Activated CD4-positive, alpha-beta T cell treated with anti-CD3 and anti-CD28 coated beads, Interleukin-2, amount 50 U/mL, for 48 hours (primary cell): ENCODE results near the gene EML1.

ENCODE experiments used
- DNase-seq, 2 experiments: peaks; one replicate each; pipeline ENCODE4 v3.0.0-alpha.2; 2020

EML1 gene

GRCh38 chr14:99874306-99874705 lies 81.1 kb downstream of the EML1 start:
- DNase-seq = no peak

DNA sequence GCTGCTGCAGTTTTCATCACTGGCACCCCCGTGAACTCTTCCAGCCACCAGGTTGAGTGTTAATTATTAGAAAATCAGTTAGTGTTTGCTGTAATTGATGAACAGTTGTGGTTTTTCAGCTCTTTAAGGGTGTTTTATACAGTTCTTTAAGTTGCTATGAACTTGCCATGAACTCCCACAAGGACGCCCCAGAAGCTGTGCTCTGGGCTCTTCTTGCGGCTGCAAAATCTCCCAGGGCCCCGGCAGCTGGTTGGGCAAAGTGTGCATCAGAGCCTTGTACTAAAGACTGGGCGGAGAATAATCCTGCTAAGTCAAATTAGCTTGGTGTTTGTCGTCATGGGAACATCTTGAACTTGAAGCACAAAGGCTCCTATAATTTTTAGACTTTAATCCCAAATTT lies 82.2 kb downstream of the EML1 start:
- no peak for DNase-seq

- no peak for DNase-seq
Measured at GRCh38 chr14:99875836-99876235, 82.6 kb downstream of the EML1 start.

DNA sequence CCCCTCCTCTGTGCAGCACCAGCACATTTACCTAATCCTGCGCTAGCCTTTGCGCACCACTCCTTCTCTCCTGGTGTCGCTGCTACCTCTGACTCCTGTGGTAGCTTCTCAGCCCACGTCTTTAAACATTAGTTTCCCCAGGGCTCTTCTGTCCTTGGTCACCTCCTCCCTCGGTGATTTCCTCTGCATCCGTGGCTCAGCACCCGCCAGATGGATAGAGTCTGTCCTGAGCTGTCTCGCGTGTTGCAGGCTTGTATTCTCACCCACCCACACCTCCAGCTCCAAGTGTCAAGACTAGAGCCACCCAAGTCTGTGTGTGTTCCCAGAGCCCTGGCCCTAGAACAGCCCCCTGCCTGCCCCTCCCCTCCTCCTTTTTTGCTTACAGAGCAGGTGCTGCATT lies 83.2 kb downstream of the EML1 start:
- DNase-seq = no peak

DNA sequence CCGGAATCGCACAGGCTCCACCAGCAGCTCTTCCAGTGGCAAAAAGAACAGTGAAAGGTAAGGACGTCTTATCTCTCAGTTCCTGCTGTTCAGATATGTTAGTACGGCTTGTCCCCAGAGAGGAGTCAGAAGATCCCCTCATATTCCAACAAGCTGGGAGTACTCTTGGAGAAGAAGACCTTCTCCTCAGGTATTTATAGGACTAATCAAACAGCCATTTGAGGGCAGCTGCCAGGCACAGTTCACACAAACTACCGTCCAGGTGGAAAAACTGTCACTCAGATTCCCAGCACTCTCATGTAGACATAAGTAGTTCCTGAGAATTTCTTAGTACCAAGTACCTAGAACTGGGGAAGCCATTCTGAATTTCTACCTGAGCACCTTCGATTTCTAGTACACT lies 85.3 kb downstream of the EML1 start:
- no peak for DNase-seq

DNA sequence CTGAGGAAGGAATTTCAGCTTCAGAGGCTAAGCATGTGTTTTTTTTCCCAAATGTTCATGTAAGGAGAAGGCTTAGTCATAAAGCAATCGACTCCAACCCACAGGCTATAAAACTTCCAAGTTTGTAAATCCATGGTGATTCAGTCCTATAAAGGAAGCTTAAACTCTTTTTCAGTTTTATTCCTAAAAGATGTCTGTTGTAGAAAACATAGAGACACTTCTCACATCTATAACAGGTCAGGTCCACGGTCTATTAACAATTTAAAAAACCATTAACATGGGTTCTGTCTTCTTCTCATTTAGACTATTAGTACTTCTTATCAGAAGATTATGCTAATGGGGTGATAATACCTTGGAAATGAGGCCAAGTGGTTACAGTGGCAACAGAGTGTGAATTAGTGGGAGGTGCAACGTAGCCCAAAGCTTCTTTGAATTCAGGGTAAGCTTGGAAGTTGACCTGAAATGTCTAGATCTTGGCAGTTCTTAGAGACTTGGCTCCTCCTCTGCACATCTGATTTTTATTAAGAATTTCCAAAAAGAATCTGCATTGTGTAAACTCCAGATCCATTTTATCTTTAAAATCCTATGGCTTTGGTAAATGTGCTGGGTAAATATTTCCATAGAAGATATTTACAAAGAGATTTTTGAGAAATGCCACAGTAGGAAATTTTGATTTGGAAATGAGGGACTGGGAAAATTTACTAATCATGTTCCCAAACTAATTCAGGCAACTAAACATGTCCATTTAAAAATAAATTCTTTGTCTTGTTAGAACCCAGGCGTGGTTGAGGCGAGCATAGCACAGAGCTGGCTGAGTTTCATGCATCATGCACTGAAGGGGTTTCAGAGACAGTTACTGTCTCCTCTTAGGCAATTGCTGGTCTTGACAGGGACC lies 86.4 kb downstream of the EML1 start:
- no peak for DNase-seq

DNA sequence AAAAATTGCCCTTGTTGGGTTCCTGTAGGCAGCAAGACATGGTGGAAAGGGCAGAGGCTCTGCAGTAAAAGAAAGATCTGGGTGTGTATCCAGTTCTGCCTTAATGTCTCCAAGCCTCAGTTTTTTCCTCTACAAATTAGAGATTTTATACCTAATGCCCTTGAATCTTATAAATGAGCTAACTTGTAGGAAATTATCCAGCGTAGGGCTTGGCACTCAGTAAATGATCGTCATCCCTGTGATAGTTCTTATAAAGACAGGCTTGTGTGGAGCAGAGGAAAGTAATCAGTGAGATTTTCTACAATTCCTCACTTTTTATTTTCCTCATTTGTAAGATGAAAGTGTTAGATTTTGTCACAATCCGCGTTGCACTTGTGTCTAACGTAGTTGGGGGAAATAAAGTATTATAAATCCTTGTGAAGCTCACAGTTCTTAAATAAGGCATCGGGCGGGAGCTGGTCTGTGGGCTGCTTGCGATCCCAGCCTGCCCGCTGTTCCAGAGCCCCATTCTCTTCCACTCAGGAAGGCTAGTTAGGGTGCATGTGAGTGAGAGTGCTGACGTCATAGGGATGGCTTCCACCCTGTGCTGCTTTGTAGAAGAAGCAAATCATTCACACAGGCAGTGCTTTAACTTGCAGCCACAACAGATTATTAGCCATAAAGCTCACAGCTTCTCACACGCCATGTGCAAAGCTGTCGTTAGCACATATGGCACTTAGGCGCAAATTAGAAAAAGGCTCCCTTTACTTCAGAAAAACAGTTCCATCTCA lies 87.6 kb downstream of the EML1 start:
- no peak for DNase-seq

GRCh38 chr14:99883866-99884650 lies 90.8 kb downstream of the EML1 start:
- no peak for DNase-seq

GRCh38 chr14:99884834-99885648 lies 91.8 kb downstream of the EML1 start:
- DNase-seq = no peak

GRCh38 chr14:99885649-99885958 lies 92.4 kb downstream of the EML1 start:
- DNase-seq = no peak

GRCh38 chr14:99887407-99887806 lies 94.2 kb downstream of the EML1 start:
- DNase-seq = no peak

DNA sequence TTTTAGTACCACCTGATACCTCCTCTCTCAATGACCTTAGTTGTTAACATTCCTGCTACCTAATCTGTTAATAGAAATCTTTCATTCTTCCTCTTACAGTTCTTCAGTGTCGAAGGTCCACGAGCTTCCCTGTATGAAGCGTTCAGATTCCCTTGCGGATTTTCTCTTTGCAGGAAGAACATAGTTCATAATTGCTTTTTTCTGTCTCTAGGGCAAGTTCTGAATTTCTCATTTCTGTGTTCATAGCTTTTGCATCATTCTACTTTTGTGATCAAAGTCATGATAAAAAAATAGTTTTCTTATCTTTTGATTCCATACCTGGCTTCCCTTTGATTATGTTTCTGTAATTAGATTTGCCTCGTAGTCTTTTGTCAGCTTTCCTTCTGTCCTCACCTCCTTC lies 94.9 kb downstream of the EML1 start:
- no peak for DNase-seq

- no peak for DNase-seq
Measured at GRCh38 chr14:99889268-99889667, 96.1 kb downstream of the EML1 start.

GRCh38 chr14:99891266-99891665 lies 98.1 kb downstream of the EML1 start:
- no peak for DNase-seq

GRCh38 chr14:99891900-99892299 lies 98.7 kb downstream of the EML1 start:
- DNase-seq = no peak

DNA sequence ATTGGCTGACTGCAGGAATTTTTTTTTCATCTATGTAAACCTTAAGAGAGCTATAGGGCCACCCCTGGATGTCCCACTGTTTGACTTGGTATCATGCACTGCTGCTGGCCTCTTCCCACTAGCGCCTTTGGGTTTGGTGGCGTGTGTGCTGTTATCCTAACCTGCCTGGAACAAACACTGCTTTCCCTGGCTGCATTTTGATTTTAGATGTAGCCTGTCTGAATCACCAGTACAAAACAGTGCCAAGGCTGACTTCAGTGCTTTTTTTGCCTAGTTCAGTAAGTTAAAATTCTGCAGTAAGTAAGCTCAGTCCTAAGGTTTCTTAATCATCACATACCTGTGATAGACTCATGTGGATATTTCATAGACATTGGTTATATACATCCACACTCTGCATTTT lies 99.2 kb downstream of the EML1 start:
- no peak for DNase-seq

DNA sequence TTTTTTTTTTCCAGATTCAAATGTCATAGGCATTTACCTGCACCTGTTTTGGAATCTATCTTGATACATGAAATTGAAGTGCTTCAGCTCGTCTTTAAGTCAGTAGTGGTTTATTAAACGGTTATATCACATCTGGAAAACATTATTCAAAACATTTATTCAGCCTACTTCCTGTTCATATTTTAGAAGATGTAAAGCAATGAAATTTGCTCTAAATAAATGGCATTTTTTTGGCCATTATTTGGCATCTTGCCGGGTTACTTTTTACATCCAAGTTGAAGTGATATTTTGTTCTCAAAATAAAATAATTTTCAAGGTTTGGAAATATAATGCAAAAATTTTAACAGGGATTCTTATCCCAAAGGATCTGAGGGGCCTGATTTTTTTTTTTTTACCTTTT lies 103.1 kb downstream of the EML1 start:
- no peak for DNase-seq

DNA sequence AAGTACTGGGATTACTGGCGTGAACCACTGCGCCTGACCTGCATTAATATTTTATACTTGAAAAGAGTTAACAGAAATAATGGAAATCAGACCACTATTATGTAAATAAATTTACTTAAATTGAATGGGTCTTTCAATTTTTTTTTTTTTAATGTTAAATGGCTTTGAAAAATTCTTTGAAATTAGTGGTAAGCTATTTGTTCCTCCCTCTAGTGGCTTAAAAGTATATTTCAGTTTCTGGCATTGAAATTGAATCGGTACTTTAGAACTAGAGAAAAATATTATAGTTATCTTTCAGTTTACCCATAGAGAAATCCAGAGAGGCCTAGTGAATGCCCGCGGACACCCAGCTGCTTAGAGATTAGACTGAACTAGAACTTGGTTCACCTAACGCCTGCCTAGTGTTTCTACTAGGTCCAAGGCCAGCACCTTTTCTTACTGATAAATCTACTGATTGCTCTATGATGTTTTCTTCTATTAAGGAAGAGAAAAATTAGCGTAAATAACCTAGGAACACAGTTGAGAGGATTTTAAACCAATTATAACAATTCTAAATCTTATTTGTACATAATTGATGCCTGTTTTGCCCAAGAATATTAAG lies 106.5 kb downstream of the EML1 start:
- DNase-seq = no peak

GRCh38 chr14:99902925-99903324 lies 109.7 kb downstream of the EML1 start:
- DNase-seq = no peak

DNA sequence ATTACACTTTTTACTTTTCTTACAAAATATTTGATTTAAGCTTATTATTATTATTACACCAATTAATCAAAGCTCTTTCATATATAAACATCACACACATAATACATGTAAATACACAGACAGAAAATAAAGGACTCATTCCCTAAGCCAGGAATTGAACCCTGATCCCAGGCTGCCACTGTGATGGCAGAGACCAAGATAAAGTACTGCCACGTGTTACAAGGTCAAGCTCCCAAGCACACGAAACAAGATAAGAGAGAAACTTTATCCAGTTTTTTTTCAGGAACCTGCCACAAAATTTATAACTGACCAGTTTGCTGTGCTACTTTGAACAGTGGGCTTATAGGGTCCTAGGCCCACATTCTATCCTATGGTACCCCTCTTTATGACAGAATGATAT lies 111.3 kb downstream of the EML1 start:
- DNase-seq = no peak

DNA sequence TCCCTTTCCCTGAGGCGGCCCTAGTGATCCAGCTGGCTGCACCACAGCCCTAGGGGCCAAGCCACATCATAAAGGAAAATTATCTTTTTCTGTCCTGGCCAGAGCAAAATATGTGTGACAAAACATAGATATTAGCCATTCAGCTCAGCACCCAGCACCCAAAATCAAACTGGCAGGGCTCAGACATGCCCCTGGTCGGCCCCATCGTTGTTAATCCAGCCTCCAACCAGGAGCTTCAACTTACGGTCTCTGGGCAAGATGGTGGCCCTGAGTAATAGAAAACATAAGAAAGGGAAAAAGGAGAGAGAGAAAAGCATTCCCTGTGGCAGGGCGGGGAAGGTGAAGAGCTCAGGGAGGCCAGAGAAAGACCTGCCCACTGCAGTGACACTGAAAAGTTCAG lies 111.9 kb downstream of the EML1 start:
- no peak for DNase-seq
